HCT116 (cell line): ENCODE results near the gene UBL4B. TPM values are rescaled to one million over a fixed set of nuclear protein-coding genes. Genes with fewer than 3 reads are reported as not detected.
"Not testable (repeated sequence)": the region's sequence is repeated elsewhere in the genome, so short reads cannot be mapped to it uniquely, and the experiment has no call there.

Experiments used
- ATAC-seq: fragments of 200-7000 bp; cut with Tn5 transposase; 2 replicates; pipeline ENCODE4 v1.9.1; 2020; ENCODE audit warnings: mild to moderate bottlenecking, moderate library complexity
- BruUV-seq: library from RNA; stranded (reverse); fragments of 400-500 nt; replicated peaks from 2 replicates; lab custom pipeline; 2021; lab: Mats Ljungman, UMichigan
- CTCF ChIA-PET: fragments of 300-600 bp; sonication (Branson Sonifier 250); formaldehyde crosslinking; loops from one replicate; lab custom pipeline; 2021; ENCODE audit warnings: antibody characterized with exemption; lab: Charles Lee
- POLR2A ChIA-PET: fragments of 300-600, 350-600 bp; sonication (Branson Sonifier 250); formaldehyde crosslinking; loops from one replicate; lab custom pipeline; 2021; ENCODE audit warnings: antibody characterized with exemption; lab: Charles Lee
- RAD21 ChIA-PET, 2 experiments: fragments of 300-600 bp; sonication (Branson Sonifier 250); formaldehyde crosslinking; loops; one replicate each; lab custom pipeline; 2023; ENCODE audit warnings: low total read pairs in 2 of 2; ENCODE audit not compliant: uncharacterized antibody in 2 of 2, unreplicated experiment in 2 of 2, low non-redundant PET in 1 of 2; lab: Charles Lee
- DNase-seq: peaks from one replicate; pipeline ENCODE4 v3.0.0-alpha.2; 2010; ENCODE audit warnings: low read depth, low spot score
- H2AFZ ChIP-seq: fragments of 200-600 bp; shearing (Covaris generic), sonication (generic); 2 replicates; pipeline ENCODE4 v1.6.1; 2017; ENCODE audit warnings: low read depth, mixed run types, mixed read lengths, antibody characterized with exemption, low read length; ENCODE audit not compliant: poor library complexity, severe bottlenecking
- H3K27ac ChIP-seq: 2 replicates; pipeline ENCODE4 v1.5.1; 2012; ENCODE audit warnings: low read depth, low read length
- H3K27me3 ChIP-seq: fragments of 200-600 bp; sonication (generic); 2 replicates; pipeline ENCODE4 v1.6.1; 2016; ENCODE audit warnings: mixed run types, low read length, mixed read lengths; ENCODE audit not compliant: insufficient read depth
- H3K36me3 ChIP-seq, 2 experiments: fragments of 200-500 bp in 1 of 2; fragments of 200-600 bp in 1 of 2; sonication (Bioruptor generic) in 1 of 2; sonication (generic) in 1 of 2; 2 replicates each; pipeline versions ENCODE4 v1.5.1 to v1.6.1; 2014 to 2016; ENCODE audit warnings: low read length in 2 of 2, inconsistent platforms in 1 of 2, mixed read lengths in 1 of 2, mixed run types in 1 of 2; ENCODE audit not compliant: insufficient read depth in 2 of 2, control insufficient read depth in 1 of 2
- H3K4me1 ChIP-seq, 2 experiments: fragments of 200-600 bp in 1 of 2; sonication (generic) in 1 of 2; 2 replicates each; pipeline versions ENCODE4 v1.5.1 to v1.6.1; 2012 to 2017; ENCODE audit warnings: low read length in 2 of 2, inconsistent platforms in 1 of 2, mild to moderate bottlenecking in 1 of 2, mixed read lengths in 1 of 2, mixed run types in 1 of 2, moderate library complexity in 1 of 2; ENCODE audit not compliant: insufficient read depth in 2 of 2, control insufficient read depth in 1 of 2
- H3K4me2 ChIP-seq: fragments of 200-600 bp; sonication (generic); 2 replicates; pipeline ENCODE4 v1.6.1; 2017; ENCODE audit warnings: mixed run types, low read length, mixed read lengths
- H3K4me3 ChIP-seq, 2 experiments: fragments of 200-600 bp in 1 of 2; sonication (generic) in 1 of 2; replicated peaks in 1 of 2; 2 replicates each; pipeline ENCODE4 v1.5.1; 2011 to 2016; ENCODE audit warnings: low read length in 2 of 2, control low read depth in 1 of 2, low read depth in 1 of 2, mild to moderate bottlenecking in 1 of 2, mixed read lengths in 1 of 2, mixed run types in 1 of 2
- H3K79me2 ChIP-seq: fragments of 200-600 bp; sonication (generic); 2 replicates; pipeline ENCODE4 v1.6.1; 2017; ENCODE audit warnings: mild to moderate bottlenecking, mixed run types, low read length, moderate library complexity, mixed read lengths; ENCODE audit not compliant: insufficient read depth
- H3K9ac ChIP-seq: fragments of 200-600 bp; sonication (generic); 2 replicates; pipeline ENCODE4 v1.6.1; 2016; ENCODE audit warnings: low read length, mixed read lengths
- H3K9me2 ChIP-seq: fragments of 200-600 bp; sonication (generic), shearing (Covaris generic); 2 replicates; pipeline ENCODE4 v1.6.1; 2017; ENCODE audit warnings: mixed run types, mild to moderate bottlenecking, moderate library complexity; ENCODE audit not compliant: insufficient read depth
- H3K9me3 ChIP-seq, 2 experiments: fragments of 200-500 bp in 1 of 2; fragments of 200-600 bp in 1 of 2; sonication (Bioruptor generic) in 1 of 2; sonication (generic) in 1 of 2; 2 replicates each; pipeline ENCODE4 v1.6.1; 2014 to 2017; ENCODE audit warnings: low read length in 2 of 2, mixed read lengths in 2 of 2, inconsistent platforms in 1 of 2, low read depth in 1 of 2, mild to moderate bottlenecking in 1 of 2, mixed run types in 1 of 2, moderate library complexity in 1 of 2; ENCODE audit not compliant: control insufficient read depth in 1 of 2, insufficient read depth in 1 of 2
- H4K20me1 ChIP-seq: fragments of 200-600 bp; sonication (generic), shearing (Covaris generic); 2 replicates; pipeline ENCODE4 v1.6.1; 2017; ENCODE audit warnings: mixed run types, mild to moderate bottlenecking, moderate library complexity; ENCODE audit not compliant: insufficient read depth
- CTCF ChIP-seq, 3 experiments: fragments of 200-600 bp in 1 of 3; sonication (generic) in 1 of 3; IDR thresholded peaks in 2 of 3; conservative IDR thresholded peaks in 1 of 3; 2 replicates each; pipeline ENCODE4 v1.5.1; 2012 to 2017; ENCODE audit warnings: low read depth in 2 of 3, low read length in 2 of 3, antibody characterized with exemption in 1 of 3, borderline replicate concordance in 1 of 3, control low read depth in 1 of 3, mild to moderate bottlenecking in 1 of 3, mixed read lengths in 1 of 3, mixed run types in 1 of 3, moderate library complexity in 1 of 3; ENCODE audit not compliant: insufficient read depth in 1 of 3
- RAD21 ChIP-seq: IDR thresholded peaks from 2 replicates; pipeline ENCODE4 v1.6.1; 2012; ENCODE audit warnings: low read depth, mild to moderate bottlenecking
- SIN3A ChIP-seq: IDR thresholded peaks from 2 replicates; pipeline ENCODE4 v1.6.1; 2012; ENCODE audit warnings: low read depth
- SRF ChIP-seq: IDR thresholded peaks from 2 replicates; pipeline ENCODE4 v1.6.1; 2012; ENCODE audit warnings: low read depth
- YY1 ChIP-seq: IDR thresholded peaks from 2 replicates; pipeline ENCODE4 v1.6.1; 2011; ENCODE audit warnings: low read length, low read depth, moderate library complexity, mild to moderate bottlenecking; ENCODE audit not compliant: insufficient replicate concordance; ENCODE audit errors: extremely low read depth
- ZNF274 ChIP-seq: fragments of 200-500 bp; sonication (Bioruptor generic); IDR thresholded peaks from 2 replicates; pipeline ENCODE4 v1.6.1; 2014; ENCODE audit warnings: mild to moderate bottlenecking, low read depth, low read length, inconsistent platforms
- intact Hi-C: fragments of 100-400 bp; cut with micrococcal nuclease; formaldehyde crosslinking; loops from 2 replicates; pipeline ENCODE4 v1.10.0; 2022
- total RNA-seq: library from RNA; stranded (reverse); gene quantifications from one replicate; pipeline ENCODE4 v1.2.1, GENCODE V29; 2021; ENCODE audit not compliant: unreplicated experiment
- TF ChIP-seq, protein P1 (sequence below): IDR thresholded peaks from 2 replicates; pipeline ENCODE4 v1.6.1; 2012; ENCODE audit warnings: low read depth

Gene UBL4B
- total RNA-seq, 1 experiment from 2014 or later = 0.57 TPM

- H3K4me3 ChIP-seq = no peak overlapping the region
- no TSS peak for BruUV-seq
- ChIA-PET RAD21 (no interaction called here), POLR2A (no interaction called here), CTCF (interaction anchor here (1.0 to 1.4 kb wide), 2 partner anchors 11 to 17 kb away, joined by 3 to 5 read pairs; no protein-coding TSS in a partner anchor)
- DNase-seq (no peak), ATAC-seq (no peak)
- H3K9ac ChIP-seq = no peak overlapping the region
- no peak overlapping the region for H3K4me2 ChIP-seq
- H3K9me3 ChIP-seq = no peaks in the 10 kb centered on the region
- no peaks in the 10 kb centered on the region for H3K9me2 ChIP-seq
- TF ChIP-seq YY1 = no peak
- no peak for TF ChIP-seq SIN3A
- no peak for TF ChIP-seq CTCF (IDR thresholded peaks at IDR 0.05 in 2 of 3, conservative IDR thresholded peaks at IDR 0.05 in 1 of 3; ENCODE audit: borderline replicate concordance in 1 of 3, insufficient read depth in 1 of 3, low read depth in 2 of 3, low read length in 2 of 3)
- TF ChIP-seq RAD21 = no peak
- TF ChIP-seq, protein P1, sequence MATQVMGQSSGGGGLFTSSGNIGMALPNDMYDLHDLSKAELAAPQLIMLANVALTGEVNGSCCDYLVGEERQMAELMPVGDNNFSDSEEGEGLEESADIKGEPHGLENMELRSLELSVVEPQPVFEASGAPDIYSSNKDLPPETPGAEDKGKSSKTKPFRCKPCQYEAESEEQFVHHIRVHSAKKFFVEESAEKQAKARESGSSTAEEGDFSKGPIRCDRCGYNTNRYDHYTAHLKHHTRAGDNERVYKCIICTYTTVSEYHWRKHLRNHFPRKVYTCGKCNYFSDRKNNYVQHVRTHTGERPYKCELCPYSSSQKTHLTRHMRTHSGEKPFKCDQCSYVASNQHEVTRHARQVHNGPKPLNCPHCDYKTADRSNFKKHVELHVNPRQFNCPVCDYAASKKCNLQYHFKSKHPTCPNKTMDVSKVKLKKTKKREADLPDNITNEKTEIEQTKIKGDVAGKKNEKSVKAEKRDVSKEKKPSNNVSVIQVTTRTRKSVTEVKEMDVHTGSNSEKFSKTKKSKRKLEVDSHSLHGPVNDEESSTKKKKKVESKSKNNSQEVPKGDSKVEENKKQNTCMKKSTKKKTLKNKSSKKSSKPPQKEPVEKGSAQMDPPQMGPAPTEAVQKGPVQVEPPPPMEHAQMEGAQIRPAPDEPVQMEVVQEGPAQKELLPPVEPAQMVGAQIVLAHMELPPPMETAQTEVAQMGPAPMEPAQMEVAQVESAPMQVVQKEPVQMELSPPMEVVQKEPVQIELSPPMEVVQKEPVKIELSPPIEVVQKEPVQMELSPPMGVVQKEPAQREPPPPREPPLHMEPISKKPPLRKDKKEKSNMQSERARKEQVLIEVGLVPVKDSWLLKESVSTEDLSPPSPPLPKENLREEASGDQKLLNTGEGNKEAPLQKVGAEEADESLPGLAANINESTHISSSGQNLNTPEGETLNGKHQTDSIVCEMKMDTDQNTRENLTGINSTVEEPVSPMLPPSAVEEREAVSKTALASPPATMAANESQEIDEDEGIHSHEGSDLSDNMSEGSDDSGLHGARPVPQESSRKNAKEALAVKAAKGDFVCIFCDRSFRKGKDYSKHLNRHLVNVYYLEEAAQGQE = no peak
- no peak for TF ChIP-seq ZNF274
- TF ChIP-seq SRF = no peak
- H3K36me3 ChIP-seq = no peaks in the 10 kb centered on the region
- H3K27me3 ChIP-seq = no peaks in the 10 kb centered on the region
- intact Hi-C loops = no loop called here
- H2AFZ ChIP-seq = no peak overlapping the region
- H4K20me1 ChIP-seq = no peaks in the 10 kb centered on the region
- no peak overlapping the region for H3K27ac ChIP-seq
- H3K79me2 ChIP-seq = no peaks in the 10 kb centered on the region
- H3K4me1 ChIP-seq = no peaks in the 10 kb centered on the region
Observed at GRCh38 chr1:110076789-110077500, 35.3 kb upstream of the UBL4B start.

- POLR2A ChIA-PET, H4K20me1 ChIP-seq, RAD21 ChIA-PET, H3K4me1 ChIP-seq, CTCF ChIA-PET, H3K9me2 ChIP-seq, H3K36me3 ChIP-seq, DNase-seq, H3K4me2 ChIP-seq, BruUV-seq, H3K79me2 ChIP-seq, H3K9ac ChIP-seq, ATAC-seq, H3K4me3 ChIP-seq, H3K27me3 ChIP-seq, H3K9me3 ChIP-seq, H3K27ac ChIP-seq, H2AFZ ChIP-seq: not testable (repeated sequence)
- intact Hi-C loops = loop anchor here (2.0 kb wide), 1 partner anchor 19 kb away; no protein-coding TSS in a partner anchor
Observed at GRCh38 chr1:110079995-110080394, 32.2 kb upstream of the UBL4B start.
